OCI-LY7 (cell line): ENCODE results near the gene MGRN1.

ENCODE experiments used
- EZH2phosphoT487 ChIP-seq: fragments of 200-600 bp; sonication (generic); IDR thresholded peaks from 2 replicates; pipeline ENCODE4 v1.6.1; 2018; ENCODE audit warnings: low read depth, borderline replicate concordance, mild to moderate bottlenecking, mixed run types, antibody characterized with exemption, low read length, moderate library complexity, mixed read lengths
- TF ChIP-seq, protein P1 (sequence below): fragments of 200-600 bp; sonication (generic); conservative IDR thresholded peaks from 2 replicates; pipeline ENCODE4 v1.5.1; 2014; ENCODE audit warnings: mild to moderate bottlenecking, antibody characterized with exemption, low read length, moderate library complexity, mixed read lengths

DNA sequence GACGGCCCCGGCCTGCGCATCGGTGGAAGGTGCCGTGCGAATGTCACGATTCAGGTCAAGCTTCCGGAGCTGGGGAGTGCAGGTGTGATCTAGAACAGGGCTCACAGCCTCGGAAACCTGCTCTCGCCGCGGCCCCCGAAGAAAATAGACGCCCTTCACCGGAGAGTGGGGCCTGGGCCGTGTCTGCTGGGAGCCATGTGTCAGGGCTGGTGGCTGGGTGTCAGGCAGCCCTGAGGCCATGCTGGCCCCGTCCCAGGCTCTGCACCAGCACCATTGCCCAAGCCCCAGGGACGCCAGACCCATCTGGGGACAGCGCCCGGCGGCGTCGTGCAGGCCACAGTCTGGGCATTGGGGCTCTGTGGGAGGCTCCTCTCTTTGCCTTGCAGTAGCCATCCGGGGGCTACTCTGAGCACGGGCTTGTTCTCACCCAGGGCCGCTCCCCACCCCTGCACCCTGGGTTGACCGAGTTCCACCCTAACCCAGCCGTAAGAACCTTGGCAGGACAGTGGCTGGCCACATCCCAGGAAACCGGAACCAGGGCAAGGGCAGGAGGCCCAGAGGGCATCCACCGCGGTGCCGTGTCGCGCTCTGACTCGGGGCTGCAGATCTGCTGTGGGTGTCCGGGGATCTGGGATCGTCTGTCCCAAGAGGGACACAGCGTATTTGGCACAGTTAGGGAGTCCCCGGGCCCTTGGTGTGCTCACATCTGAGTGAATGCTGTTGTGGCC lies 63.5 kb downstream of the MGRN1 start:
- TF ChIP-seq, protein P1, sequence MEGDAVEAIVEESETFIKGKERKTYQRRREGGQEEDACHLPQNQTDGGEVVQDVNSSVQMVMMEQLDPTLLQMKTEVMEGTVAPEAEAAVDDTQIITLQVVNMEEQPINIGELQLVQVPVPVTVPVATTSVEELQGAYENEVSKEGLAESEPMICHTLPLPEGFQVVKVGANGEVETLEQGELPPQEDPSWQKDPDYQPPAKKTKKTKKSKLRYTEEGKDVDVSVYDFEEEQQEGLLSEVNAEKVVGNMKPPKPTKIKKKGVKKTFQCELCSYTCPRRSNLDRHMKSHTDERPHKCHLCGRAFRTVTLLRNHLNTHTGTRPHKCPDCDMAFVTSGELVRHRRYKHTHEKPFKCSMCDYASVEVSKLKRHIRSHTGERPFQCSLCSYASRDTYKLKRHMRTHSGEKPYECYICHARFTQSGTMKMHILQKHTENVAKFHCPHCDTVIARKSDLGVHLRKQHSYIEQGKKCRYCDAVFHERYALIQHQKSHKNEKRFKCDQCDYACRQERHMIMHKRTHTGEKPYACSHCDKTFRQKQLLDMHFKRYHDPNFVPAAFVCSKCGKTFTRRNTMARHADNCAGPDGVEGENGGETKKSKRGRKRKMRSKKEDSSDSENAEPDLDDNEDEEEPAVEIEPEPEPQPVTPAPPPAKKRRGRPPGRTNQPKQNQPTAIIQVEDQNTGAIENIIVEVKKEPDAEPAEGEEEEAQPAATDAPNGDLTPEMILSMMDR: no peak
- TF ChIP-seq EZH2phosphoT487: no peak
